ENCODE data around the gene CHAF1B. TPM values are rescaled to one million over a fixed set of nuclear protein-coding genes. Genes with fewer than 3 reads are reported as not detected.
"Not testable (repeated sequence)": the region's sequence is repeated elsewhere in the genome, so short reads cannot be mapped to it uniquely, and the experiment has no call there.

CHAF1B gene
- total RNA-seq, 2 donors from 2014 or later = 2.4 to 5.7 TPM

- no peaks in the 10 kb centered on the region for H3K9me3 ChIP-seq (ENCODE audit: control insufficient read depth, low read length, poor library complexity, severe bottlenecking)
- ATAC-seq (no peak), DNase-seq (no peak)
- peaks cover 14% of the 10 kb centered on the region for H3K36me3 Mint-ChIP-seq (ENCODE audit: low read depth)
- H3K27ac Mint-ChIP-seq = peak overlapping the region; percentile 21
- H3K4me1 Mint-ChIP-seq = peaks cover 6% of the 10 kb centered on the region
- H3K4me3 Mint-ChIP-seq = no peak overlapping the region
- H3K27me3 Mint-ChIP-seq = no peaks in the 10 kb centered on the region
These were observed 11.8 kb downstream of the CHAF1B start for GRCh38 chr21:36396971-36397370.

- Mint-ChIP-seq H3K27me3 (no peaks in the 10 kb centered on the region), H3K4me1 (peaks cover 6% of the 10 kb centered on the region), H3K36me3 (ENCODE audit: low read depth) (peaks cover 14% of the 10 kb centered on the region), H3K4me3 (no peak overlapping the region), H3K27ac (no peak overlapping the region)
- ATAC-seq (no peak), DNase-seq (no peak)
- H3K9me3 ChIP-seq (ENCODE audit: control insufficient read depth, low read length, poor library complexity, severe bottlenecking) = no peaks in the 10 kb centered on the region
These were observed 12.4 kb downstream of the CHAF1B start for GRCh38 chr21:36397606-36398005.

GRCh38 chr21:36399736-36400135 is 14.5 kb downstream of the CHAF1B start:
- not testable (repeated sequence) for H3K27me3 Mint-ChIP-seq; H3K9me3 ChIP-seq (ENCODE audit: control insufficient read depth, low read length, poor library complexity, severe bottlenecking); H3K4me1 Mint-ChIP-seq; H3K27ac Mint-ChIP-seq; DNase-seq; ATAC-seq; H3K4me3 Mint-ChIP-seq
- peaks cover 16% of the 10 kb centered on the region for H3K36me3 Mint-ChIP-seq (ENCODE audit: low read depth)

GRCh38 chr21:36400719-36401118 is 15.5 kb downstream of the CHAF1B start:
- no peak overlapping the region for H3K4me3 Mint-ChIP-seq

GRCh38 chr21:36402339-36402738 is 17.1 kb downstream of the CHAF1B start:
- DNase-seq = no peak
- ATAC-seq = no peak
- Mint-ChIP-seq H3K4me1 (no peaks in the 10 kb centered on the region), H3K36me3 (ENCODE audit: low read depth) (peaks cover 6% of the 10 kb centered on the region), H3K27ac (no peak overlapping the region), H3K4me3 (no peak overlapping the region), H3K27me3 (no peaks in the 10 kb centered on the region)
- no peaks in the 10 kb centered on the region for H3K9me3 ChIP-seq (ENCODE audit: control insufficient read depth, low read length, poor library complexity, severe bottlenecking)

More at GRCh38 chr21:36400719-36401118, 15.5 kb downstream of the CHAF1B start:
- Mint-ChIP-seq H3K27me3 (no peaks in the 10 kb centered on the region), H3K36me3 (ENCODE audit: low read depth) (peaks cover 12% of the 10 kb centered on the region), H3K4me1 (peaks cover 6% of the 10 kb centered on the region), H3K27ac (no peak overlapping the region)
- DNase-seq (no peak), ATAC-seq (no peak)
- no peaks in the 10 kb centered on the region for H3K9me3 ChIP-seq (ENCODE audit: control insufficient read depth, low read length, poor library complexity, severe bottlenecking)

DNA sequence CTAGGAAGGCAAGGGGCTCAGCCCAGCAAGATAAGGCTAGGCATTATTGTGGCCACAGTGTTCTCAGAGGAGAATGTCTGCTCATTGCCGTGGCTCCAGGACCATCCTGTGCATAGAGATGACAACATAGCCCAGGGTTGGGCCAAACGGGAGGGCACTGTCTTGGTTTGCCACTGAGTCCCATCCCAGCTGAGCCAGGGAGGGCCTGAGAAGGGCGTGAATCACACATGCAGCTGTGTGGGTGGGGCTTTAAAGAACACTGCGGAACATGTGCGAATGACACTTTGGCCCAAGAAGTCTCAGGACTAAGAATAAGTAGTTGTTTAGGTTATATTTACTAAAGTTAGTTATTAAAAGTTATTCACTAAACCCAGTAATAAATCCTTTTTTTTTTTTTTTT is 18.5 kb downstream of the CHAF1B start:
- DNase-seq (no peak), ATAC-seq (no peak)
- Mint-ChIP-seq H3K4me1 (peaks cover 2% of the 10 kb centered on the region), H3K4me3 (no peak overlapping the region), H3K27ac (no peak overlapping the region), H3K27me3 (no peaks in the 10 kb centered on the region), H3K36me3 (ENCODE audit: low read depth) (peaks cover 8% of the 10 kb centered on the region)
- no peaks in the 10 kb centered on the region for H3K9me3 ChIP-seq (ENCODE audit: control insufficient read depth, low read length, poor library complexity, severe bottlenecking)

DNA sequence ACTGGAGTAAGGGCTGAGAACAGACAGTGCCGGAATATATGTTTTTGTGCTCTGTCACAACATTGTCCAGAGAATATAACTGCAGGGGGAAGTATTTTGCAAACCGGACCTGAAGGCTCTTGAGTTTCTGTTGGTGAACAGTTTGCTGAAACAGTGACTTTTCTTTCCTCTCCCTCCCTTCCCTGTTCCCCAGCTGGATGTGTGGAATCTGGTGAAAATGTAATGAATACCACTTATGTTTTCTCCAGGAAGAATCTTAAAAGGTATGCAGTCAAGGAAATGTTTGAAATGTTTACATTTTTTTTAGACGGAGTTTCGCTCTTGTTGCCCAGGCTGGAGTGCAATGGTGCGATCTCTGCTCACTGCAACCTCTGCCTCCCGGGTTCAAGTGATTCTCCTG is 23.4 kb downstream of the CHAF1B start:
- Mint-ChIP-seq H3K27ac (no peak overlapping the region), H3K4me3 (no peak overlapping the region), H3K36me3 (ENCODE audit: low read depth) (peaks cover 11% of the 10 kb centered on the region), H3K27me3 (no peaks in the 10 kb centered on the region), H3K4me1 (peaks cover 2% of the 10 kb centered on the region)
- DNase-seq = no peak
- ATAC-seq = no peak
- no peaks in the 10 kb centered on the region for H3K9me3 ChIP-seq (ENCODE audit: control insufficient read depth, low read length, poor library complexity, severe bottlenecking)

- no peaks in the 10 kb centered on the region for H3K9me3 ChIP-seq (ENCODE audit: control insufficient read depth, low read length, poor library complexity, severe bottlenecking)
- DNase-seq (no peak), ATAC-seq (no peak)
- H3K36me3 Mint-ChIP-seq (ENCODE audit: low read depth) = peaks cover 12% of the 10 kb centered on the region
- H3K4me3 Mint-ChIP-seq = no peak overlapping the region
- no peaks in the 10 kb centered on the region for H3K27me3 Mint-ChIP-seq
- H3K27ac Mint-ChIP-seq = no peak overlapping the region
- H3K4me1 Mint-ChIP-seq = peaks cover 2% of the 10 kb centered on the region
These were observed 26.1 kb downstream of the CHAF1B start for GRCh38 chr21:36411301-36411700.

GRCh38 chr21:36412916-36413315 is 27.7 kb downstream of the CHAF1B start:
- ATAC-seq = no peak
- no peak for DNase-seq
- Mint-ChIP-seq H3K4me3 (no peak overlapping the region), H3K27me3 (no peaks in the 10 kb centered on the region), H3K4me1 (peaks cover 2% of the 10 kb centered on the region), H3K27ac (no peak overlapping the region), H3K36me3 (ENCODE audit: low read depth) (peaks cover 8% of the 10 kb centered on the region)
- no peaks in the 10 kb centered on the region for H3K9me3 ChIP-seq (ENCODE audit: control insufficient read depth, low read length, poor library complexity, severe bottlenecking)

DNA sequence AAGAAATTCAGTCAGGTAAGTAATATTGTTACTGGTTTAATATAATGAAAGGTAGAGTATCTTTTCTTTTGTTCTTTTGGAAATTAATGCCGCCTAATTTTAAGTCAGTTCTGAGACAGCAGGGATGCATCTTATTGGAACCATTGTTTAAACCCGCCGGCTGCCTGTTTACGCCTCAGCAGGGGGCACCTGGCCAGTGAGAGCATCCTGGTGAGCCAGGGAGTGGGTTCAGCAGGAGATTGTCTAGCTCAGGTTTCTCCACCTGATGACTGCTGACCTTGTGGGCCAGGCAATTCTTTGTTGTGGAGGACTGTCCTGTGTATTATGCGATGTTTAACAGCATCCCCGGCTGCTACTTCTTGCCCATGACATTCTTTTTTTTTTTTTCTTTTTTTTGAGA is 30.2 kb downstream of the CHAF1B start:
- H3K9me3 ChIP-seq (ENCODE audit: control insufficient read depth, low read length, poor library complexity, severe bottlenecking) = no peaks in the 10 kb centered on the region
- no peak overlapping the region for H3K27ac Mint-ChIP-seq
- peaks cover 1% of the 10 kb centered on the region for H3K4me1 Mint-ChIP-seq
- no peak overlapping the region for H3K4me3 Mint-ChIP-seq
- H3K27me3 Mint-ChIP-seq = no peaks in the 10 kb centered on the region
- H3K36me3 Mint-ChIP-seq (ENCODE audit: low read depth) = peaks cover 6% of the 10 kb centered on the region
- ATAC-seq (no peak), DNase-seq (no peak)

GRCh38 chr21:36419241-36419640 is 34.0 kb downstream of the CHAF1B start:
- Mint-ChIP-seq H3K36me3 (ENCODE audit: low read depth) (peaks cover 3% of the 10 kb centered on the region), H3K27me3 (no peaks in the 10 kb centered on the region), H3K27ac (no peak overlapping the region), H3K4me3 (no peak overlapping the region), H3K4me1 (peaks cover 2% of the 10 kb centered on the region)
- ATAC-seq (no peak), DNase-seq (no peak)
- no peaks in the 10 kb centered on the region for H3K9me3 ChIP-seq (ENCODE audit: control insufficient read depth, low read length, poor library complexity, severe bottlenecking)

- no peak for DNase-seq
- no peak overlapping the region for H3K4me3 Mint-ChIP-seq
- H3K27ac Mint-ChIP-seq = no peak overlapping the region
These were observed 34.8 kb downstream of the CHAF1B start for GRCh38 chr21:36419996-36420395.

GRCh38 chr21:36420571-36421339 is 35.6 kb downstream of the CHAF1B start:
- ATAC-seq = no peak
- H3K4me3 Mint-ChIP-seq = no peak overlapping the region
- DNase-seq = no peak
- no peak overlapping the region for H3K27ac Mint-ChIP-seq
- H3K9me3 ChIP-seq (ENCODE audit: control insufficient read depth, low read length, poor library complexity, severe bottlenecking) = no peaks in the 10 kb centered on the region
- peaks cover 3% of the 10 kb centered on the region for H3K36me3 Mint-ChIP-seq (ENCODE audit: low read depth)
- H3K4me1 Mint-ChIP-seq = peaks cover 2% of the 10 kb centered on the region
- H3K27me3 Mint-ChIP-seq = no peaks in the 10 kb centered on the region

More at GRCh38 chr21:36419996-36420395, 34.8 kb downstream of the CHAF1B start:
- peak; percentile 54 for ATAC-seq
- Mint-ChIP-seq H3K36me3 (ENCODE audit: low read depth) (peaks cover 3% of the 10 kb centered on the region), H3K4me1 (peaks cover 2% of the 10 kb centered on the region), H3K27me3 (no peaks in the 10 kb centered on the region)
- H3K9me3 ChIP-seq (ENCODE audit: control insufficient read depth, low read length, poor library complexity, severe bottlenecking) = no peaks in the 10 kb centered on the region
